K562 (cell line): ENCODE measurements around the gene RAD1. TPM values are rescaled to one million over a fixed set of nuclear protein-coding genes. Genes with fewer than 3 reads are reported as not detected.

Source experiments
- ARID2 ChIP-seq: fragments of 450-650 bp; IDR thresholded peaks from 2 replicates; pipeline ENCODE4 v1.6.1; 2017; ENCODE audit warnings: antibody characterized with exemption, mild to moderate bottlenecking
- ARNT ChIP-seq, 2 experiments: fragments of 450-650 bp; IDR thresholded peaks; 2 replicates each; pipeline ENCODE4 v1.6.1; 2016; ENCODE audit warnings: mild to moderate bottlenecking in 1 of 2
- CCNT2 ChIP-seq: IDR thresholded peaks from 2 replicates; pipeline ENCODE4 v1.6.1; 2011; ENCODE audit warnings: borderline replicate concordance, low read depth, mild to moderate bottlenecking, moderate library complexity, mixed read lengths, low read length; ENCODE audit not compliant: insufficient read length; ENCODE audit errors: extremely low read depth
- CREM ChIP-seq: IDR thresholded peaks from 2 replicates; pipeline ENCODE4 v1.6.1; 2014; ENCODE audit warnings: antibody characterized with exemption, low read depth
- ELF1 ChIP-seq: fragments of 200-800 bp; sonication (Bioruptor generic); IDR thresholded peaks from 2 replicates; pipeline ENCODE4 v1.6.1; 2016; ENCODE audit warnings: missing genetic modification characterization, missing compliant biosample characterization
- FOXM1 ChIP-seq, 2 experiments: fragments of 450-650 bp in 1 of 2; sonication (generic) in 1 of 2; formaldehyde crosslinking in 1 of 2; IDR thresholded peaks; 2 replicates each; pipeline versions ENCODE4 v1.6.1 to v1.9.0; 2017 to 2022; ENCODE audit warnings: low read depth in 2 of 2, mild to moderate bottlenecking in 2 of 2, missing genetic modification reagents in 1 of 2, moderate library complexity in 1 of 2
- GTF2E2 ChIP-seq: fragments of 200-800 bp; sonication (Bioruptor generic); IDR thresholded peaks from 2 replicates; pipeline ENCODE4 v1.6.1; 2016; ENCODE audit warnings: missing genetic modification characterization, missing compliant biosample characterization
- HDAC1 ChIP-seq, 2 experiments: fragments of 450-650 bp; IDR thresholded peaks; 2 replicates each; pipeline ENCODE4 v1.6.1; 2016 to 2017; ENCODE audit warnings: inconsistent platforms in 1 of 2, mild to moderate bottlenecking in 1 of 2, moderate library complexity in 1 of 2
- MAZ ChIP-seq, 2 experiments: fragments of 450-650 bp in 1 of 2; sonication (generic) in 1 of 2; formaldehyde crosslinking; IDR thresholded peaks in 1 of 2; conservative IDR thresholded peaks in 1 of 2; 2 replicates each; pipeline versions ENCODE4 v1.4.0 to v1.5.0; 2020; ENCODE audit warnings: mild to moderate bottlenecking in 1 of 2, missing genetic modification reagents in 1 of 2
- NFIC ChIP-seq: fragments of 450-650 bp; IDR thresholded peaks from 2 replicates; pipeline ENCODE4 v1.6.1; 2017; ENCODE audit warnings: mild to moderate bottlenecking, inconsistent platforms
- NRF1 ChIP-seq, 2 experiments: fragments of 450-650 bp; IDR thresholded peaks in 1 of 2; conservative IDR thresholded peaks in 1 of 2; 2 replicates each; pipeline ENCODE4 v1.6.1; 2014; ENCODE audit warnings: mild to moderate bottlenecking in 2 of 2
- RBM22 ChIP-seq: fragments of 200-400 bp; formaldehyde crosslinking; IDR thresholded peaks from 2 replicates; pipeline ENCODE4 v1.6.1; 2018; ENCODE audit warnings: low read length, low read depth; ENCODE audit not compliant: poor library complexity, severe bottlenecking
- SMARCE1 ChIP-seq: fragments of 450-650 bp; IDR thresholded peaks from 2 replicates; pipeline ENCODE4 v1.7.1; 2016; ENCODE audit warnings: mild to moderate bottlenecking
- TARDBP ChIP-seq: fragments of 450-650 bp; IDR thresholded peaks from 2 replicates; pipeline ENCODE4 v1.6.1; 2016
- ZNF583 ChIP-seq: fragments of 250-450 bp; sonication (Bioruptor Pico); IDR thresholded peaks from 2 replicates; pipeline ENCODE4 v1.4.0; 2020
- polyA plus RNA-seq, 8 experiments: library from polyadenylated mRNA; depleted of rRNA in 4 of 8; stranded (reverse) in 5 of 8; unstranded in 3 of 8; fragments of >200 nt; fragmentation: Nextera tagmentation in 2 of 8; fragmentation: Illumina TruSeq in 1 of 8; extraction: Ambion mirVana in 2 of 8; extraction: Trizol in 1 of 8; gene quantifications; 2 replicates each; pipeline versions ENCODE4 v1.2.1 to v1.2.3, GENCODE V29; 2011 to 2014; ENCODE audit warnings: inconsistent platforms in 1 of 8, missing spikeins in 1 of 8
- total RNA-seq, 7 experiments: library from RNA; depleted of rRNA in 6 of 7; stranded (reverse); fragments of >200 nt in 6 of 7; fragmentation: Illumina TruSeq in 2 of 7; extraction: Trizol in 2 of 7; gene quantifications; 2 replicates each; pipeline versions ENCODE4 v1.2.1 to v1.2.3, GENCODE V29; 2011 to 2021; ENCODE audit warnings: low replicate concordance in 1 of 7
- TF ChIP-seq, protein P1 (sequence below): fragments of 450-650 bp; formaldehyde crosslinking; IDR thresholded peaks from 2 replicates; pipeline ENCODE4 v1.4.0; 2022; ENCODE audit warnings: missing genetic modification characterization
- TF ChIP-seq, protein P2 (sequence below): fragments of 450-650 bp; IDR thresholded peaks from 2 replicates; pipeline ENCODE4 v1.6.1; 2018; ENCODE audit not compliant: partially characterized antibody
- TF ChIP-seq, protein P3 (sequence below), 2 experiments: fragments of 450-650 bp; conservative IDR thresholded peaks; 2 replicates each; pipeline ENCODE4 v1.6.1; 2017; ENCODE audit warnings: mild to moderate bottlenecking in 2 of 2, moderate library complexity in 2 of 2
- TF ChIP-seq, protein P4 (sequence below): IDR thresholded peaks from 3 replicates; pipeline ENCODE4 v1.6.1; 2011; ENCODE audit warnings: borderline replicate concordance, mild to moderate bottlenecking; ENCODE audit not compliant: insufficient read length, insufficient read depth

The RAD1 gene
- total and polyA plus RNA-seq, 9 of the 15 experiments (the other 6 are each of a cell fraction or from before 2014, with no cell fraction given): 44.5 to 148 (median 60.8) TPM

DNA sequence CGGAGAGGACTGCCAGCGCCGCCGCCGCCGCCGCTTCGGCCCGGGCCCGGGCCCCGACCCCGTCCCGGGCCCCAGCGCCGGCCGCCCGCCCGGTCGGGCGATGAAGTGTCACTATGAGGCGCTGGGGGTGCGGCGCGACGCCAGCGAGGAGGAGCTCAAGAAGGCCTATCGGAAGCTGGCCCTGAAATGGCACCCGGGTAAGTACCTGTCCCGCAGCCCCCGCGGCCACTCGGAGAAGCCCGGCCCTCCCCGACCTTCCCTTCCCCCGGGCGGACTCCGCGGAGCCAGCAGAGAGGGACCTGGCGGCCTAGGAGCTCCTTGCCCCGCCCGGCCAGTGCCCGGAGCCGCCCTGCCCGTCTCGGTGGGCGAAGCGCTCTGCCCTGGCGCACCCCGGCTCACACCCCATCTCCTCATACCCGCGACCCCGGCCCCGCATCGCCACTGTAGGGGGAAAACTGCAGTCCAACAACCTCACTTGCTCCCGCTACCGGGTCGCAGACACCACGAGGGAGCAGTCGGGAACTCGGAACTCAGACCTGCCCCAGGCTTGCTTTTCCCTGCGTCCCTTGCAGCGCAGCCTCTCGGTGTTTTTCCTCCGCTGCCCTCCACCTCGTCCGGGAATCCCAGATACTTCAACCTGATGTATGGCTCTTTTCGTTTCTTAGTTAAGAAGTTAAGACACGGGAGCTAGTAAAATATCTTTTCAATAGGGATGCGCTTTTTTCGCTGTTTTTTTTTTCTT is 14.6 kb upstream of the RAD1 start (continued):
- TF ChIP-seq, protein P1, sequence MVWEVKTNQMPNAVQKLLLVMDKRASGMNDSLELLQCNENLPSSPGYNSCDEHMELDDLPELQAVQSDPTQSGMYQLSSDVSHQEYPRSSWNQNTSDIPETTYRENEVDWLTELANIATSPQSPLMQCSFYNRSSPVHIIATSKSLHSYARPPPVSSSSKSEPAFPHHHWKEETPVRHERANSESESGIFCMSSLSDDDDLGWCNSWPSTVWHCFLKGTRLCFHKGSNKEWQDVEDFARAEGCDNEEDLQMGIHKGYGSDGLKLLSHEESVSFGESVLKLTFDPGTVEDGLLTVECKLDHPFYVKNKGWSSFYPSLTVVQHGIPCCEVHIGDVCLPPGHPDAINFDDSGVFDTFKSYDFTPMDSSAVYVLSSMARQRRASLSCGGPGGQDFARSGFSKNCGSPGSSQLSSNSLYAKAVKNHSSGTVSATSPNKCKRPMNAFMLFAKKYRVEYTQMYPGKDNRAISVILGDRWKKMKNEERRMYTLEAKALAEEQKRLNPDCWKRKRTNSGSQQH (CRISPR knock-in tag): peak; percentile 62; the same call in 1 of the 2 replicates
- peak in 1 of 2 experiments; percentile 82; a peak in 2 of 4 replicates for TF ChIP-seq HDAC1 (IDR thresholded peaks at IDR 0.05)
- TF ChIP-seq, protein P2, sequence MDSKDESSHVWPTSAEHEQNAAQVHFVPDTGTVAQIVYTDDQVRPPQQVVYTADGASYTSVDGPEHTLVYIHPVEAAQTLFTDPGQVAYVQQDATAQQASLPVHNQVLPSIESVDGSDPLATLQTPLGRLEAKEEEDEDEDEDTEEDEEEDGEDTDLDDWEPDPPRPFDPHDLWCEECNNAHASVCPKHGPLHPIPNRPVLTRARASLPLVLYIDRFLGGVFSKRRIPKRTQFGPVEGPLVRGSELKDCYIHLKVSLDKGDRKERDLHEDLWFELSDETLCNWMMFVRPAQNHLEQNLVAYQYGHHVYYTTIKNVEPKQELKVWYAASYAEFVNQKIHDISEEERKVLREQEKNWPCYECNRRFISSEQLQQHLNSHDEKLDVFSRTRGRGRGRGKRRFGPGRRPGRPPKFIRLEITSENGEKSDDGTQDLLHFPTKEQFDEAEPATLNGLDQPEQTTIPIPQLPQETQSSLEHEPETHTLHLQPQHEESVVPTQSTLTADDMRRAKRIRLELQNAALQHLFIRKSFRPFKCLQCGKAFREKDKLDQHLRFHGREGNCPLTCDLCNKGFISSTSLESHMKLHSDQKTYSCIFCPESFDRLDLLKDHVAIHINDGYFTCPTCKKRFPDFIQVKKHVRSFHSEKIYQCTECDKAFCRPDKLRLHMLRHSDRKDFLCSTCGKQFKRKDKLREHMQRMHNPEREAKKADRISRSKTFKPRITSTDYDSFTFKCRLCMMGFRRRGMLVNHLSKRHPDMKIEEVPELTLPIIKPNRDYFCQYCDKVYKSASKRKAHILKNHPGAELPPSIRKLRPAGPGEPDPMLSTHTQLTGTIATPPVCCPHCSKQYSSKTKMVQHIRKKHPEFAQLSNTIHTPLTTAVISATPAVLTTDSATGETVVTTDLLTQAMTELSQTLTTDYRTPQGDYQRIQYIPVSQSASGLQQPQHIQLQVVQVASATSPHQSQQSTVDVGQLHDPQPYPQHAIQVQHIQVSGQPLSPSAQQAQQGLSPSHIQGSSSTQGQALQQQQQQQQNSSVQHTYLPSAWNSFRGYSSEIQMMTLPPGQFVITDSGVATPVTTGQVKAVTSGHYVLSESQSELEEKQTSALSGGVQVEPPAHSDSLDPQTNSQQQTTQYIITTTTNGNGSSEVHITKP: peak; percentile 6
- 0 out of 2 replicates have a peak, but pooled peaks have one; percentile 46 for TF ChIP-seq SMARCE1
- TF ChIP-seq GTF2E2 (tag): 0 out of 2 replicates have a peak, but pooled peaks have one; percentile 42
- peak; percentile 33; the same call in 1 of the 2 replicates for TF ChIP-seq CREM
- peak; percentile 51 for TF ChIP-seq RBM22
- TF ChIP-seq, protein P3, sequence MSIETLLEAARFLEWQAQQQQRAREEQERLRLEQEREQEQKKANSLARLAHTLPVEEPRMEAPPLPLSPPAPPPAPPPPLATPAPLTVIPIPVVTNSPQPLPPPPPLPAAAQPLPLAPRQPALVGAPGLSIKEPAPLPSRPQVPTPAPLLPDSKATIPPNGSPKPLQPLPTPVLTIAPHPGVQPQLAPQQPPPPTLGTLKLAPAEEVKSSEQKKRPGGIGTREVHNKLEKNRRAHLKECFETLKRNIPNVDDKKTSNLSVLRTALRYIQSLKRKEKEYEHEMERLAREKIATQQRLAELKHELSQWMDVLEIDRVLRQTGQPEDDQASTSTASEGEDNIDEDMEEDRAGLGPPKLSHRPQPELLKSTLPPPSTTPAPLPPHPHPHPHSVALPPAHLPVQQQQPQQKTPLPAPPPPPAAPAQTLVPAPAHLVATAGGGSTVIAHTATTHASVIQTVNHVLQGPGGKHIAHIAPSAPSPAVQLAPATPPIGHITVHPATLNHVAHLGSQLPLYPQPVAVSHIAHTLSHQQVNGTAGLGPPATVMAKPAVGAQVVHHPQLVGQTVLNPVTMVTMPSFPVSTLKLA (conservative IDR thresholded peaks at IDR 0.05): peak; percentile 64 to 67; a peak in 3 of 4 replicates
- 0 out of 2 replicates have a peak, but pooled peaks have one; percentile 45 for TF ChIP-seq ARID2
- peak; percentile 48 for TF ChIP-seq CCNT2
- peak; percentile 48; the same call in 1 of the 2 replicates for TF ChIP-seq ELF1
- no peak for TF ChIP-seq FOXM1 (IDR thresholded peaks at IDR 0.05; ENCODE audit: low read depth)
- TF ChIP-seq FOXM1 (CRISPR knock-in tag; IDR thresholded peaks at IDR 0.05; ENCODE audit: low read depth): 0 out of 2 replicates have a peak, but pooled peaks have one; percentile 52
- peak; percentile 38 to 69 for TF ChIP-seq MAZ (CRISPR knock-in tag; conservative IDR thresholded peaks at IDR 0.05 in 1 of 2, IDR thresholded peaks at IDR 0.05 in 1 of 2)
- TF ChIP-seq ARNT (IDR thresholded peaks at IDR 0.05): no peak
- 0 out of 2 replicates have a peak, but pooled peaks have one; percentile 14 for TF ChIP-seq NFIC
- TF ChIP-seq NRF1 (conservative IDR thresholded peaks at IDR 0.05 in 1 of 2, IDR thresholded peaks at IDR 0.05 in 1 of 2): peak; percentile 70 to 75
- no peak for TF ChIP-seq ZNF583 (CRISPR knock-in tag)
- 0 out of 2 replicates have a peak, but pooled peaks have one; percentile 16 for TF ChIP-seq TARDBP
- TF ChIP-seq, protein P4, sequence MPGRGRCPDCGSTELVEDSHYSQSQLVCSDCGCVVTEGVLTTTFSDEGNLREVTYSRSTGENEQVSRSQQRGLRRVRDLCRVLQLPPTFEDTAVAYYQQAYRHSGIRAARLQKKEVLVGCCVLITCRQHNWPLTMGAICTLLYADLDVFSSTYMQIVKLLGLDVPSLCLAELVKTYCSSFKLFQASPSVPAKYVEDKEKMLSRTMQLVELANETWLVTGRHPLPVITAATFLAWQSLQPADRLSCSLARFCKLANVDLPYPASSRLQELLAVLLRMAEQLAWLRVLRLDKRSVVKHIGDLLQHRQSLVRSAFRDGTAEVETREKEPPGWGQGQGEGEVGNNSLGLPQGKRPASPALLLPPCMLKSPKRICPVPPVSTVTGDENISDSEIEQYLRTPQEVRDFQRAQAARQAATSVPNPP: no peak
